Keratinocyte (primary cell): ENCODE data around the gene MGAT4A. TPM values are rescaled to one million over a fixed set of nuclear protein-coding genes. Genes with fewer than 3 reads are reported as not detected.
A peak's percentile ranks its signal among the peaks of the same experiment; 100 is the strongest.

Experiments used
- DNase-seq: peaks from one replicate; pipeline ENCODE4 v3.0.0-alpha.2; 2011; ENCODE audit warnings: low read depth, missing footprints, low spot score
- FAIRE-seq: peaks from 2 replicates; lab custom pipeline; 2011; peaks lifted over from hg19 to GRCh38; lab: Jason Lieb, UNC
- H2AFZ ChIP-seq: 2 replicates; pipeline ENCODE4 v1.6.0; 2012; ENCODE audit warnings: low read length, control low read depth, inconsistent platforms; ENCODE audit not compliant: control insufficient read depth
- H3K27ac ChIP-seq: 2 replicates; pipeline ENCODE4 v1.5.1; 2011; ENCODE audit warnings: low read length; ENCODE audit not compliant: control insufficient read depth, insufficient read depth
- H3K27me3 ChIP-seq: 3 replicates; pipeline ENCODE4 v1.6.0; 2011; ENCODE audit warnings: low read length; ENCODE audit not compliant: control insufficient read depth, insufficient read depth; ENCODE audit errors: extremely low read depth
- H3K36me3 ChIP-seq, 2 experiments: 2 replicates in 1 of 2; 3 replicates in 1 of 2; pipeline ENCODE4 v1.5.1; 2011; ENCODE audit warnings: low read length in 2 of 2, mild to moderate bottlenecking in 1 of 2; ENCODE audit not compliant: control insufficient read depth in 2 of 2, insufficient read depth in 2 of 2; ENCODE audit errors: extremely low read depth in 1 of 2
- H3K4me1 ChIP-seq: 3 replicates; pipeline ENCODE4 v1.5.1; 2011; ENCODE audit warnings: low read length; ENCODE audit not compliant: control insufficient read depth, insufficient read depth; ENCODE audit errors: extremely low read depth
- H3K4me2 ChIP-seq: 3 replicates; pipeline ENCODE4 v1.6.0; 2011; ENCODE audit warnings: low read depth, low read length; ENCODE audit not compliant: control insufficient read depth, insufficient read depth; ENCODE audit errors: extremely low read depth
- H3K4me3 ChIP-seq, 3 experiments: fragments of 200-600 bp in 1 of 3; sonication (generic) in 1 of 3; 2 replicates in 2 of 3; 3 replicates in 1 of 3; pipeline ENCODE4 v1.5.1; 2011 to 2016; ENCODE audit warnings: low read length in 3 of 3, mild to moderate bottlenecking in 3 of 3, control low read depth in 2 of 3, inconsistent platforms in 1 of 3, low read depth in 1 of 3, mixed read lengths in 1 of 3, mixed run types in 1 of 3, moderate library complexity in 1 of 3; ENCODE audit not compliant: control insufficient read depth in 2 of 3, insufficient read depth in 2 of 3; ENCODE audit errors: extremely low read depth in 1 of 3
- H3K79me2 ChIP-seq: 2 replicates; pipeline ENCODE4 v1.6.0; 2012; ENCODE audit warnings: low read length; ENCODE audit not compliant: control insufficient read depth, insufficient read depth
- H3K9ac ChIP-seq: 3 replicates; pipeline ENCODE4 v1.6.0; 2011; ENCODE audit warnings: low read length; ENCODE audit not compliant: control insufficient read depth, insufficient read depth; ENCODE audit errors: extremely low read depth
- H3K9me1 ChIP-seq: 3 replicates; pipeline ENCODE4 v1.6.0; 2011; ENCODE audit warnings: low read length; ENCODE audit not compliant: control insufficient read depth, insufficient read depth; ENCODE audit errors: extremely low read depth
- H3K9me3 ChIP-seq: 2 replicates; pipeline ENCODE4 v1.5.1; 2012; ENCODE audit warnings: low read depth, low read length; ENCODE audit not compliant: control insufficient read depth
- H4K20me1 ChIP-seq: 3 replicates; pipeline ENCODE4 v1.6.0; 2011; ENCODE audit warnings: low read length; ENCODE audit not compliant: control insufficient read depth, insufficient read depth; ENCODE audit errors: extremely low read depth
- CTCF ChIP-seq, 3 experiments: IDR thresholded peaks in 1 of 3; conservative IDR thresholded peaks in 1 of 3; optimal IDR thresholded peaks in 1 of 3; 2 replicates in 2 of 3; 3 replicates in 1 of 3; pipeline versions ENCODE3 to v1.5.1; 2011; ENCODE audit warnings: low read length in 3 of 3, mild to moderate bottlenecking in 3 of 3, moderate library complexity in 2 of 3, control low read depth in 1 of 3, inconsistent platforms in 1 of 3; ENCODE audit not compliant: insufficient read depth in 2 of 3; ENCODE audit errors: extremely low read depth in 1 of 3
- EZH2 ChIP-seq: IDR thresholded peaks from one replicate; pipeline ENCODE4 v1.6.1; 2012; ENCODE audit warnings: inconsistent platforms, mild to moderate bottlenecking, low read length, moderate library complexity
- dilution Hi-C: fragments of 300-500 bp; cut with MboI; formaldehyde crosslinking; loops from one replicate; pipeline ENCODE4 v1.7.0; 2020; ENCODE audit warnings: low sequenced_read_pairs; ENCODE audit not compliant: extremely low pct_ligation_motif_present
- polyA plus RNA-seq, 5 experiments: library from polyadenylated mRNA; depleted of rRNA in 3 of 5; stranded (reverse) in 3 of 5; stranded (forward) in 1 of 5; unstranded in 1 of 5; fragments of >200 nt; gene quantifications; 1 replicate in 1 of 5; 2 replicates in 3 of 5; 3 replicates in 1 of 5; pipeline versions ENCODE4 v1.2.1 to v1.2.3, GENCODE V29; 2011 to 2012; ENCODE audit warnings: missing spikeins in 2 of 5, low read depth in 1 of 5, low replicate concordance in 1 of 5

MGAT4A gene
- polyA plus RNA-seq, 1 donor (not counting 4 experiments of a cell fraction or from before 2014, with no cell fraction given): 0.81 TPM

- Histone ChIP-seq H3K4me1 (peaks cover 12% of the 10 kb centered on the region), H4K20me1 (no peaks in the 10 kb centered on the region), H3K79me2 (no peaks in the 10 kb centered on the region), H3K27ac (no peak overlapping the region), H3K4me3 (no peak overlapping the region), H2AFZ (no peak overlapping the region), H3K27me3 (peaks cover 5% of the 10 kb centered on the region), H3K4me2 (no peak overlapping the region), H3K9me1 (no peaks in the 10 kb centered on the region), H3K9ac (no peak overlapping the region), H3K9me3 (no peaks in the 10 kb centered on the region), H3K36me3 (no peaks in the 10 kb centered on the region)
- dilution Hi-C loops: no loop called here
- no peak for TF ChIP-seq CTCF (optimal IDR thresholded peaks at IDR 0.05 in 1 of 3, IDR thresholded peaks at IDR 0.05 in 1 of 3, conservative IDR thresholded peaks at IDR 0.05 in 1 of 3; ENCODE audit: extremely low read depth in 1 of 3, insufficient read depth in 2 of 3, low read length in 3 of 3)
- TF ChIP-seq EZH2: no peak
- DNase-seq: no peak
- no peak for FAIRE-seq
These were observed 1.6 kb upstream of the MGAT4A start for GRCh38 chr2:98732430-98733051.

GRCh38 chr2:98731894-98732349, 990 bp upstream of the MGAT4A start:
- H3K4me1 ChIP-seq: peaks cover 12% of the 10 kb centered on the region
- FAIRE-seq (no peak), DNase-seq (no peak)
- H3K9ac ChIP-seq: peak overlapping the region; percentile 64
- H3K4me3 ChIP-seq: peak overlapping the region in 2 of 3 experiments; percentile 67 to 72
- dilution Hi-C loops: no loop called here
- H3K36me3 ChIP-seq: no peaks in the 10 kb centered on the region
- no peaks in the 10 kb centered on the region for H3K9me3 ChIP-seq
- peak overlapping the region; percentile 49 for H2AFZ ChIP-seq
- no peaks in the 10 kb centered on the region for H3K9me1 ChIP-seq
- no peaks in the 10 kb centered on the region for H3K79me2 ChIP-seq
- H3K27me3 ChIP-seq: peaks cover 5% of the 10 kb centered on the region
- H4K20me1 ChIP-seq: no peaks in the 10 kb centered on the region
- TF ChIP-seq CTCF (optimal IDR thresholded peaks at IDR 0.05 in 1 of 3, IDR thresholded peaks at IDR 0.05 in 1 of 3, conservative IDR thresholded peaks at IDR 0.05 in 1 of 3; ENCODE audit: extremely low read depth in 1 of 3, insufficient read depth in 2 of 3, low read length in 3 of 3) (no peak), EZH2 (no peak)
- no peak overlapping the region for H3K27ac ChIP-seq
- peak overlapping the region; percentile 93 for H3K4me2 ChIP-seq
